Brain microvascular endothelial cell (primary cell): ENCODE measurements around the gene HPS5.

Experiments
- DNase-seq: peaks from one replicate; pipeline ENCODE4 v3.0.0-alpha.2; 2020
- H3K27ac ChIP-seq: fragments of 250-450 bp; sonication (Bioruptor Pico); 2 replicates; pipeline ENCODE4 v1.5.1; 2020; ENCODE audit warnings: mild to moderate bottlenecking, moderate library complexity
- H3K27me3 ChIP-seq: fragments of 250-450 bp; sonication (Bioruptor Pico); replicated peaks from 2 replicates; pipeline ENCODE4 v1.5.1; 2020; ENCODE audit warnings: mild to moderate bottlenecking
- H3K36me3 ChIP-seq: fragments of 250-450 bp; sonication (Bioruptor Pico); replicated peaks from 2 replicates; pipeline ENCODE4 v1.5.1; 2020; ENCODE audit warnings: mild to moderate bottlenecking
- H3K4me3 ChIP-seq: 2 replicates; pipeline ENCODE4 v1.5.1; 2011; ENCODE audit warnings: low read depth, mild to moderate bottlenecking, control low read depth, low read length, moderate library complexity
- in situ Hi-C: cut with HindIII; loops from 2 replicates; pipeline ENCODE4 v1.10.0; 2017; ENCODE audit warnings: low sequenced_read_pairs, low pct_ligation_motif_present
- TF ChIP-seq, protein P1 (sequence below): IDR thresholded peaks from 2 replicates; pipeline ENCODE4 v1.5.1; 2011; ENCODE audit warnings: low read depth, mild to moderate bottlenecking, moderate library complexity, low read length, control low read depth, inconsistent platforms; ENCODE audit errors: missing control alignments

The HPS5 gene

GRCh38 chr11:18366286-18366685 is 44.3 kb upstream of the HPS5 start:
- H3K36me3 ChIP-seq = peaks cover 28% of the 10 kb centered on the region
- TF ChIP-seq, protein P1, sequence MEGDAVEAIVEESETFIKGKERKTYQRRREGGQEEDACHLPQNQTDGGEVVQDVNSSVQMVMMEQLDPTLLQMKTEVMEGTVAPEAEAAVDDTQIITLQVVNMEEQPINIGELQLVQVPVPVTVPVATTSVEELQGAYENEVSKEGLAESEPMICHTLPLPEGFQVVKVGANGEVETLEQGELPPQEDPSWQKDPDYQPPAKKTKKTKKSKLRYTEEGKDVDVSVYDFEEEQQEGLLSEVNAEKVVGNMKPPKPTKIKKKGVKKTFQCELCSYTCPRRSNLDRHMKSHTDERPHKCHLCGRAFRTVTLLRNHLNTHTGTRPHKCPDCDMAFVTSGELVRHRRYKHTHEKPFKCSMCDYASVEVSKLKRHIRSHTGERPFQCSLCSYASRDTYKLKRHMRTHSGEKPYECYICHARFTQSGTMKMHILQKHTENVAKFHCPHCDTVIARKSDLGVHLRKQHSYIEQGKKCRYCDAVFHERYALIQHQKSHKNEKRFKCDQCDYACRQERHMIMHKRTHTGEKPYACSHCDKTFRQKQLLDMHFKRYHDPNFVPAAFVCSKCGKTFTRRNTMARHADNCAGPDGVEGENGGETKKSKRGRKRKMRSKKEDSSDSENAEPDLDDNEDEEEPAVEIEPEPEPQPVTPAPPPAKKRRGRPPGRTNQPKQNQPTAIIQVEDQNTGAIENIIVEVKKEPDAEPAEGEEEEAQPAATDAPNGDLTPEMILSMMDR = no peak
- H3K4me3 ChIP-seq = no peak overlapping the region
- no peak overlapping the region for H3K27ac ChIP-seq
- in situ Hi-C loops = no loop called here
- DNase-seq = no peak
- no peaks in the 10 kb centered on the region for H3K27me3 ChIP-seq

GRCh38 chr11:18365741-18366140 is 43.8 kb upstream of the HPS5 start:
- Histone ChIP-seq H3K27ac (no peak overlapping the region), H3K36me3 (peaks cover 32% of the 10 kb centered on the region), H3K27me3 (no peaks in the 10 kb centered on the region), H3K4me3 (no peak overlapping the region)
- in situ Hi-C loops = no loop called here
- DNase-seq = no peak
- TF ChIP-seq, protein P1 = no peak

DNA sequence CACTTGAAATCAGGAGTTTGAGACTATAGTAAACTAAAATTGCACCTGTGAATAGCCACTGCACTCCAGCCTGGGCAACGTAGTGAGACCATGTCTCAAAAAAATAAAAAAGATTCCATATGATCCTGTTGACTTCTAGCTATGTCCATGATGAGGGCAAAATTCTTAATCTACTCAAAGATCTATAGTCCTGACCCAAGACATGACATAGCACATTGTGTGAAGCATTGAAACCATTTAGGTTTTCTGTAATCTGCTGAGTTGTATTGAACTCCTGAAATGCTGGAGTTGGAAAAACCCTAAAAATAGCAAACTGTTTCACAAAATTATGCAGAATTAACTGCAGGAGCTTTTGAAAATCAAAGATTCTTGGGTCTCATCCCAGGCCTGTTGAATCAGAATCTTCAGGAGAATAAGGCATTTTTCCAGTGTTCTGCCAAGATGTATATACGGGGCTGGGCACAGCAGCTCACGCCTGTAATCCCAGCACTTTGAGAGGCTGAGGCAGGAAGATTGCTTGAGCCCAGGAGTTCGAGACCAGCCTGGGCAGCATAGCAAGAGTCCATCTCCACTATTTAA is 42.6 kb upstream of the HPS5 start:
- H3K27me3 ChIP-seq = no peaks in the 10 kb centered on the region
- in situ Hi-C loops = no loop called here
- H3K27ac ChIP-seq = no peak overlapping the region
- TF ChIP-seq, protein P1 = no peak
- no peak for DNase-seq
- H3K4me3 ChIP-seq = no peak overlapping the region
- H3K36me3 ChIP-seq = peaks cover 39% of the 10 kb centered on the region

DNA sequence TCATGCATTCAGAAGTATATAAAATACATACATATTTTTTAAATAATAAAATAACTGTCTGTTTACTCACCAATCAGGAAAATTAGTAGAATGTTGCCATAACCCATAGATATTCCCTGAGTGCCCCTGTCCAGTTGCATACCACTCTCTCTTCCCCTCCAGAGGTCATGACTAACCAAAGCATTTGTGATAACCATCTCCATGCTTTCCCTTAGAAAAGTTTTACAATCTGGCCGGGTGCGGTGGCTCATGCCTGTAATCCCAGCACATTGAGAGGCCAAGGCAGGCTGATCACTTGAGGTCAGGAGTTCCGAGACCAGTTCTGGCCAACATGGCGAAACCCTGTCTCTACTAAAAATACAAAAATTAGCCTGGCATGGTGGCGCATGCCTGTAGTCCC is 39.2 kb upstream of the HPS5 start:
- H3K27me3 ChIP-seq = no peaks in the 10 kb centered on the region
- H3K36me3 ChIP-seq = peaks cover 39% of the 10 kb centered on the region
- TF ChIP-seq, protein P1 = no peak
- H3K4me3 ChIP-seq = no peak overlapping the region
- in situ Hi-C loops = no loop called here
- H3K27ac ChIP-seq = no peak overlapping the region
- DNase-seq = no peak

DNA sequence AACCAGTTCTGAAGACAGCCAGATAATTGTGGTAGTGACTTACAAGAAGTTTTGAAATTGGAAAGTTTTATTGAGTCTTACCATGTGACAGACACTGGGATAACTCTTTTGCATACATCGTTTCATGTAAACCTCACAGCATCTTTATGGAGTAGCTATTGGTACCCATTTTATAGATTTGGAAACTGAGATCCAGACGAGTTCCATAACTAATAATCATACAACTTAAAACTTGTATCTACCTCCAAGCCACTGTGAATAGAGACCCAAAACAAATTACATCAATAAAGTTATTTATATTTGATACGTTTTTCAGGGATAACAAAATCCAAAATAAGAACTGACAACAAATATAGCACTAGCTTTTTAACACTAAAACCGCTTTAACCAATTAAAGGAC is 36.7 kb upstream of the HPS5 start:
- no peak for DNase-seq
- TF ChIP-seq, protein P1 = no peak
- Histone ChIP-seq H3K27me3 (no peaks in the 10 kb centered on the region), H3K27ac (no peak overlapping the region), H3K36me3 (peaks cover 33% of the 10 kb centered on the region), H3K4me3 (no peak overlapping the region)
- in situ Hi-C loops = no loop called here

DNA sequence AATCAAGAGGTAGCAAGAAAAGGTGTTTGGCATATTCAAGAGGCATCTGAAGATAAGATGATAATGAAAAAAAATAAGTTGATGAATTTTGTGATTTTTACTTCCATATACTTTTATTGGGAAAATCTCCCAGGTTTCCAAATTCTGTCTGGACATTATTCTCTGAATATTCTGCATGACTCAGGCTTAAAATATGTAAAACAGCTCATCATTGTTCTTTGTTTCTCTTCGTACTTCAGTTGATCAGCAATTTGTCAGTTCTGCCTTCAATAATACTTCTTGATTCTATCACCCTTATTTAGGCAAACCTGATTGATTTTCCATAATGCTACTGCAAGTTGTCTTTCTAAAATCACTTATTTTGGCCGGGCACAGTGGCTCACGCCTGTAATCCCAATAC is 30.6 kb upstream of the HPS5 start:
- in situ Hi-C loops = no loop called here
- no peak overlapping the region for H3K27ac ChIP-seq
- peaks cover 16% of the 10 kb centered on the region for H3K36me3 ChIP-seq
- TF ChIP-seq, protein P1 = no peak
- H3K27me3 ChIP-seq = no peaks in the 10 kb centered on the region
- no peak overlapping the region for H3K4me3 ChIP-seq
- DNase-seq = no peak
